Endothelial cell (in vitro differentiated cells): ENCODE data around the gene FIGN. TPM values are rescaled to one million over a fixed set of nuclear protein-coding genes. Genes with fewer than 3 reads are reported as not detected.

Experiments
- DNase-seq: peaks from one replicate; pipeline ENCODE4 v3.0.0; 2021; ENCODE audit warnings: low spot score
- H3K27ac Mint-ChIP-seq: one replicate; pipeline ENCODE4 v1.8.0; 2021; ENCODE audit warnings: mixed read lengths, inconsistent platforms; ENCODE audit not compliant: unreplicated experiment
- H3K27me3 Mint-ChIP-seq: one replicate; pipeline ENCODE4 v1.8.0; 2021; ENCODE audit warnings: mild to moderate bottlenecking, moderate library complexity, mixed read lengths, inconsistent platforms; ENCODE audit not compliant: unreplicated experiment
- H3K36me3 Mint-ChIP-seq: one replicate; pipeline ENCODE4 v1.8.0; 2021; ENCODE audit warnings: mild to moderate bottlenecking, low read depth, mixed read lengths, inconsistent platforms; ENCODE audit not compliant: unreplicated experiment
- H3K4me1 Mint-ChIP-seq: one replicate; pipeline ENCODE4 v1.8.0; 2021; ENCODE audit warnings: mild to moderate bottlenecking, mixed read lengths, inconsistent platforms; ENCODE audit not compliant: unreplicated experiment
- H3K4me3 Mint-ChIP-seq: one replicate; pipeline ENCODE4 v1.8.0; 2021; ENCODE audit warnings: mild to moderate bottlenecking, mixed read lengths, inconsistent platforms; ENCODE audit not compliant: unreplicated experiment
- H3K9me3 Mint-ChIP-seq: one replicate; pipeline ENCODE4 v1.8.0; 2021; ENCODE audit warnings: mixed read lengths, inconsistent platforms; ENCODE audit not compliant: unreplicated experiment
- CTCF ChIP-seq: fragments of 200-600 bp; sonication (generic); IDR thresholded peaks from one replicate; pipeline ENCODE4 v1.5.0; 2021; ENCODE audit warnings: antibody characterized with exemption; ENCODE audit not compliant: unreplicated experiment
- total RNA-seq: library from RNA; stranded (reverse); fragmentation: NEBNext Ultra II Directional; extraction: Animal tissue kit (Norgen Biotek cat#: 25700); gene quantifications from one replicate; pipeline ENCODE4 v1.2.1, GENCODE V29; 2021; ENCODE audit not compliant: unreplicated experiment

The FIGN gene
- total RNA-seq, 1 donor from 2014 or later = 14.0 TPM

GRCh38 chr2:163602196-163602595 is 133.6 kb downstream of the FIGN start:
- no peaks in the 10 kb centered on the region for H3K27me3 Mint-ChIP-seq
- H3K4me3 Mint-ChIP-seq = no peak overlapping the region
- peaks cover 4% of the 10 kb centered on the region for H3K4me1 Mint-ChIP-seq
- TF ChIP-seq CTCF = no peak
- no peaks in the 10 kb centered on the region for H3K9me3 Mint-ChIP-seq
- no peak for DNase-seq
- H3K27ac Mint-ChIP-seq = no peak overlapping the region
- no peaks in the 10 kb centered on the region for H3K36me3 Mint-ChIP-seq

GRCh38 chr2:163601377-163601776 is 134.4 kb downstream of the FIGN start:
- no peak overlapping the region for H3K27ac Mint-ChIP-seq
- no peak for DNase-seq
- peaks cover 10% of the 10 kb centered on the region for H3K4me1 Mint-ChIP-seq
- no peak for TF ChIP-seq CTCF
- H3K4me3 Mint-ChIP-seq = no peak overlapping the region
- H3K9me3 Mint-ChIP-seq = no peaks in the 10 kb centered on the region
- H3K27me3 Mint-ChIP-seq = peaks cover 1% of the 10 kb centered on the region
- no peaks in the 10 kb centered on the region for H3K36me3 Mint-ChIP-seq

- no peak for TF ChIP-seq CTCF
- H3K27ac Mint-ChIP-seq = no peak overlapping the region
- peaks cover 1% of the 10 kb centered on the region for H3K27me3 Mint-ChIP-seq
- DNase-seq = no peak
- H3K4me3 Mint-ChIP-seq = no peak overlapping the region
- no peaks in the 10 kb centered on the region for H3K9me3 Mint-ChIP-seq
- peaks cover 13% of the 10 kb centered on the region for H3K4me1 Mint-ChIP-seq
- no peaks in the 10 kb centered on the region for H3K36me3 Mint-ChIP-seq
These were observed 135.0 kb downstream of the FIGN start for GRCh38 chr2:163600801-163601200.

GRCh38 chr2:163595028-163595427 is 140.8 kb downstream of the FIGN start:
- no peaks in the 10 kb centered on the region for H3K36me3 Mint-ChIP-seq
- no peaks in the 10 kb centered on the region for H3K9me3 Mint-ChIP-seq
- H3K27ac Mint-ChIP-seq = no peak overlapping the region
- no peak for DNase-seq
- H3K4me3 Mint-ChIP-seq = no peak overlapping the region
- H3K4me1 Mint-ChIP-seq = peaks cover 13% of the 10 kb centered on the region
- H3K27me3 Mint-ChIP-seq = peaks cover 1% of the 10 kb centered on the region
- TF ChIP-seq CTCF = no peak

GRCh38 chr2:163594497-163594896 is 141.3 kb downstream of the FIGN start:
- H3K4me1 Mint-ChIP-seq = peaks cover 9% of the 10 kb centered on the region
- no peaks in the 10 kb centered on the region for H3K9me3 Mint-ChIP-seq
- H3K36me3 Mint-ChIP-seq = no peaks in the 10 kb centered on the region
- no peak overlapping the region for H3K27ac Mint-ChIP-seq
- peaks cover 1% of the 10 kb centered on the region for H3K27me3 Mint-ChIP-seq
- no peak overlapping the region for H3K4me3 Mint-ChIP-seq
- no peak for DNase-seq
- TF ChIP-seq CTCF = no peak
